NCI-H524 treated with DMSO at 0.1 percent for 48 hours (cell line): ENCODE results near the gene TUBGCP4.

Source experiments
- DNase-seq: peaks from one replicate; lab custom pipeline; 2025; lab: John Stamatoyannopoulos, UW

The TUBGCP4 gene

DNA sequence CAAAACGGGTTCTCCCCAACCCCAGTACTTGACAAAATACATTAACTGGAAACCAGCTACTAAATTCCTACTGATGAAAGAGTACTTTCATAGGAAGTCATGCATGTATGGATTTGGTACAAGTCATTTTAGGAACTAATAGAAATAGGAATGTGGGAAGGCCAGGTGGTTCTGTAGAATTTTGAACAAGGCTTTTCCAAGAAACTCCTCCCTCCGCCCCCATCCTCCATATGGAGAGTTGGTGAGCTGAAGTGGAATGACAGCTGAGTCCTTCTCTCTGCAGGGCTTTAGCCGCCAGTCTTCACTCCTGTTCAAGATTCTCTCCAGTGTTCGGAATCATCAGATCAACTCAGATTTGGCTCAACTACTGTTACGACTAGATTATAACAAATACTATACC lies 33.2 kb downstream of the TUBGCP4 start:
- DNase-seq: no peak

GRCh38 chr15:43406189-43406588 lies 35.3 kb downstream of the TUBGCP4 start:
- DNase-seq: no peak

- DNase-seq: no peak
Measured at GRCh38 chr15:43406808-43407207, 35.9 kb downstream of the TUBGCP4 start.

DNA sequence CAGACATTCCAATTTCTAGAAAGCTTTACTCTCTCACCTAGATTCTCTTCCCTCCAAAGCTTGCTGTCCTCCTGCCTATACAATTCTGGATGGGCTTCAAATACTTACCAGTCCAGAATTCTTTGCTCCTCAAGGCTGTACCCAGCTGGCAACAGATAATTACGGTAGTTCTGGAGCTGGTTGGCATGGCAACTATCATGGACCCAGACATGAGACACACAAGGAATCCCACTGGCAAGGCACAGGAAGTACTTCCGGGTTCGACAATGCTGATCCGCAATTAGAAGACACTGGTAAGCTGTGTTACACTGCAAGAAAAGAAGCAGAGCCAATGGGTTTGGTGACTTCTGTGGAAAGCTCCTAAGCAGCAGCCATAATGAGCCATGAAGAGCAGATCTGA lies 37.9 kb downstream of the TUBGCP4 start:
- no peak for DNase-seq

- DNase-seq: no peak
Measured at GRCh38 chr15:43410572-43411214, 39.8 kb downstream of the TUBGCP4 start.

GRCh38 chr15:43412096-43412495 lies 41.2 kb downstream of the TUBGCP4 start:
- DNase-seq: no peak

GRCh38 chr15:43414196-43414595 lies 43.3 kb downstream of the TUBGCP4 start:
- DNase-seq: no peak

DNA sequence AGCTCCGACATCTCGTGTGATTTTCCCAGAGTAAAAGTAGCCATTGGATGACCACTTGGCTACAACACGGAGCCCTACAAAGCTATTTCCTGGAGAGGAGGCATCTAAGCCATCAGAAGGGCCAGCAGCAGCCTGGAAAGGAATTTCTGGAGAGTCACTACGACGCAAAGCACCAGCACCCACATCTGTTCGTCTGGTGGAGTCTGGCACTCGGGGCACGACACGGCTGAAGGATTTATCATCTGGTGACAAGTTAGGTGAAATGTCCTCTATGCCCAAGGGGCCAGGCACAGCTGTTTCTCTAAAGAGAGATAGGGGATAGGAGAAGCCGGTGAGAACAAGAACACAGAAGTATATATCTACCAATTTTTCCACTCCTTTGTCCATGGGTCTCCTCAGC lies 49.5 kb downstream of the TUBGCP4 start:
- DNase-seq: no peak

DNA sequence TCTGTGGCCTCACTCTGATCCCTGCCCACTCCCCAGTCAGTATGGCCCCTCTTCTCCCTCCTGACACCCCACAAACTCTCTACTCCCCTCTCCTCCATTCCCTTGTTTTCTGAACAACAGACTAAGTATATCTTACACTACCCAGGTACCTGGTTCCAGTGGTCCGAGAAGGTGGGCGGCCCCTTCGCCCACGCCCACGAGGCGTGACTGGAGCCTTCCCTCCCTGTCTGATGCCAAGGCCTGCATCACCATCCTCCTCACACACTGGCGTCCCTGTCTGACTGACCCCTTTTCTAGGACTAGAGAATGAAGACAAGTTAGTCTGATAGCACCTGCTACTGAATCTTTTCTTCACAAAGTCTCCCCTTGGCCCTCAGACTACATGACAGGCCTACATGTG lies 50.0 kb downstream of the TUBGCP4 start:
- no peak for DNase-seq

GRCh38 chr15:43423793-43424192 lies 52.9 kb downstream of the TUBGCP4 start:
- no peak for DNase-seq

GRCh38 chr15:43429687-43430086 lies 58.8 kb downstream of the TUBGCP4 start:
- DNase-seq: no peak

GRCh38 chr15:43433165-43433564 lies 62.3 kb downstream of the TUBGCP4 start:
- no peak for DNase-seq

- DNase-seq: no peak
Measured at GRCh38 chr15:43433661-43434303, 62.9 kb downstream of the TUBGCP4 start.

DNA sequence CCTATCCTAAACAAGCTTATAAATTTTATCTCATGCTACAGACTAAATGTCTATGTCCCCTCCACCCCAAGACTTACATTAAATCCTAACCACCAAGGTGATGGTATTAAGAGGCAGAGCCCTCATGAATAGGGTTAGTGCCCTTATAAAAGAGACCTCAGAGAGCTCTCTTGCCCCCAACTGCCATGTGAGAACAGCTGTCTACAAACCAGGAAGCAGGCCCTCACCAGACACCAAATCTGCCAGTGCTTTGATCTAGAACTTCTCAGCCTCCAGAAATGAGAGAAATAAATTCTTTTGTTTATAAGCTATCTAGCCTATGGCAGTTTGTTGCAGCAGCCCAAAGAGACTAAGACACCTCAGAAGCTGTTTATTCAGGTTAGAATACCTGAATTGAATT lies 63.5 kb downstream of the TUBGCP4 start:
- DNase-seq: no peak

DNA sequence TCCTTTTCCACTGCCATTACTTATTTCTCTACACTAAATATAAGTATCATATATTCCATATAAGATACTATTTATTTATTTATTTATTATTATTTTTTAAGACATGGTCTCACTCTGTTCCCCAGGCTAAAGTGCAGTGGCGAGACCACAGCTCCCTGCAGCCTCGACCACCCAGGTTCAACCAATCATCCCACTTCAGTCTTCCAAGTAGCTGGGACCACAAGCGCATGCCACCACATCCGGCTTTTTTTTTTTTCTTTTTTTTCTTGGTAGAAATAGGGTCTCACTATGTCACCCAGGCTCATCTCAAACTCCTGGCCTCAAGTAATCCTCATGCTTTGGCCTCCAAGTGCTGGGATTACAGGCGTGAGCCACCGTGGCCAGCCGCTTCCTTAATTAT lies 65.5 kb downstream of the TUBGCP4 start:
- DNase-seq: no peak

DNA sequence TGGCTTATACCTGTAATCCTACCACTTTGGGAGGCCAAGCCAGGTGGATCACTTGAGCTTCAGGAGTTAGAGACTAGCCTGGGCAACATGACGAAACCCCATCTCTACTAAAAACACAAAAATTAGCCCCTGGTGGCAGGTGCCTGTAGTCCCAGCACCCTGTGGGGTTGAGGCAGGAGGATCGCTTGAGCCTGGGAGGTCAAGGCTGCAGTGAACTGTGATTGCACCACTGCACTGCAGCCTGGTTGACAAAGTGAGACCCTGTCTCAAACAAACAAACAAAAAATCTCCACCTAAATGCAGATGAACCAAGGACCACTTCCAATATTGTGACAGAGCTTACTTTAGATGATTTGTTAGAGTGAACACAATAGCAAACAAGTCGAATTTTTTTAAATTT lies 68.4 kb downstream of the TUBGCP4 start:
- DNase-seq: no peak

DNA sequence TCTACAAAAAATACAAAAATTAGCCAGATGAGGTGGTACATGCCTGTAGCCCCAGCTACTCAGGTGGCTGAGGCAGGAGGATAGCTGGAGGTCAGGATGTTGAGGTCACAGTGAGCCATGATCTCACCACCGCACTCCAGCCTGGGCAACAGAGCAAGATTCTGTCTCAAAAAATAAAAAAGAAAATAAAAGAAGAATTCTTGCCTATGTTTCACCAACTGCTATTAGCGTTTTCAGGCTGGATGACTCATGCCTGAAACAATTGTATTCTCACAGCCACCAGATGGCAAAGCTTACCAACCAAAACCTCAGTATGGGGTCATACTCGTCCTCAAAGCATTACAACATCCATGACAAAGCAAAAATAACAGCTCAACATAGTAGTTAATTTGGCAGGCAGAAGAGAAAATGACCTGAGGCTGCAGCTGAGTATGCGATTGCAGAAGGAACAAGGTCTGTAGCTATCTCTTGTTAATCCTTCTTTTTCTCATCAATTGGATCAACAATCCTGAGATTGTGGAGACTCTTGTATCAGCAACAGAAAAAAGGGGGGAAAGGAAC lies 69.9 kb downstream of the TUBGCP4 start:
- no peak for DNase-seq

DNA sequence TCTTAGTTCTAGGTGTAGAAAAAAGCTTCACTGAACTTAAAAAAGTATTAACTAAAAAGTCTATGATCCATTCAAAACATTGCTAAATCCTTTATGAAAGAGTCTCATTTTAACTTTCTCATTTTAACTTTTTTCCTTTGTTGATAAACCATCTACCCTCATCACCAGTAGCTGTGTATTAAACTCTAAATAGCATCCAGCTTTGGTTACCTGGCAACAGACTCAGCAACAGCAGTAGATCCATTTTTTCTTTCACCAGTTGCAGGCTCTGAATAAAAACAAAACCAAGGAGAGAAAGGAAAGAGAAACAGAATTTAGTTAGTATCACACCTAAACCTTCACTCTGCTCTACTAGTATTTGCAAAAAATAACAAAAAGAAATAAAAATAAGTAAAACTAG lies 70.4 kb downstream of the TUBGCP4 start:
- no peak for DNase-seq

DNA sequence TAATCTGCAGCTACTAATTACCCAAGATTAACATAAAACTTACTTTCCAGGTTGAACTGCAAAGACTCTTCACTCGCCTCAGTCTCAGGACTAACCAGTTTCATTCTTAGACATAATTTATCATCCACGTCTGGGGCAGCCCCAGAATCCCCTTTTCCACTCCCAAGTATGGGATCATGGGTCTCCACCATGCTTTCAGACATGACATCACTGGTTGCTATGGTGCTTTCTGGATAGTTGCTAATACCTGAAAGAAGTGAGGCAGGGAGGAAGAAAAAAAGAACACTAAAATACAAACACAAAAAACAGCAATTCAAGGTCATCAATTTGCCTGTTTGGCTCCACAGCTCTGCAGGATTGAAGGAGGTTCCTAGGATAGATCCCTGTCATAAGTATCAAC lies 75.4 kb downstream of the TUBGCP4 start:
- no peak for DNase-seq

DNA sequence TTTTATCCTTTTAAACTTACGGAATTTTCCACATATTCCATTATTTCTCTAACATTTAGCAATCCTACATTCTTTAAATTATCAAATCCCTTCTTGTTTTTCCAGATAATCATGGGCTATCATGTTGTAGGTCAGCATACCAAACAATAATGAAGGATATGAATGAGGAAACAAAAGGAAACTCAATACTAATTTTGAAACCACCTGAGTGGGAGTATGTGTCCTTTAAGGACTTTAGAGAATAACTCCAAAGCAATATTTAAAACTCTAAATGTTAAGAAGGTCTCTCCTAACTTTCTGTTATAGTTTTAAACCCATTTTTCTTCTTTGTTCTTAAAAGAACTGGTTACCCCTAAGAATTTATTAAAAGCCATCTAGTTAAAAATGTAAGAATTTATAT lies 79.1 kb downstream of the TUBGCP4 start:
- DNase-seq: no peak
